Loucy (cell line): ENCODE data around the gene KCNJ6.

Experiments used
- H2AFZ ChIP-seq: fragments of 200-600 bp; sonication (generic); 2 replicates; pipeline ENCODE4 v1.6.0; 2016; ENCODE audit warnings: antibody characterized with exemption, mild to moderate bottlenecking, low read length, moderate library complexity
- H3F3A ChIP-seq: fragments of 200-600 bp; 2 replicates; pipeline ENCODE4 v1.6.0; 2016; ENCODE audit warnings: antibody characterized with exemption, low read depth, mild to moderate bottlenecking
- H3K27me3 ChIP-seq: fragments of 200-600 bp; sonication (generic); 2 replicates; pipeline ENCODE4 v1.6.1; 2014; ENCODE audit warnings: low read length, mild to moderate bottlenecking; ENCODE audit not compliant: insufficient read depth, poor library complexity, severe bottlenecking
- H3K36me3 ChIP-seq: fragments of 200-600 bp; sonication (generic); 2 replicates; pipeline ENCODE4 v1.6.1; 2016; ENCODE audit warnings: low read length; ENCODE audit not compliant: insufficient read depth
- H3K4me1 ChIP-seq: fragments of 200-600 bp; sonication (generic); 2 replicates; pipeline ENCODE4 v1.5.1; 2014; ENCODE audit warnings: low read length, mild to moderate bottlenecking; ENCODE audit not compliant: insufficient read depth, poor library complexity, severe bottlenecking
- H3K4me2 ChIP-seq: fragments of 200-600 bp; sonication (generic); 2 replicates; pipeline ENCODE4 v1.6.0; 2014; ENCODE audit warnings: antibody characterized with exemption, low read length, low read depth, mild to moderate bottlenecking; ENCODE audit not compliant: poor library complexity, severe bottlenecking
- H3K4me3 ChIP-seq: fragments of 200-600 bp; sonication (generic); 2 replicates; pipeline ENCODE4 v1.5.1; 2014; ENCODE audit warnings: low read length, mild to moderate bottlenecking, mixed read lengths; ENCODE audit not compliant: poor library complexity, severe bottlenecking
- H3K79me2 ChIP-seq: fragments of 200-600 bp; sonication (generic); 2 replicates; pipeline ENCODE4 v1.6.1; 2014; ENCODE audit warnings: low read length; ENCODE audit not compliant: insufficient read depth
- H3K9ac ChIP-seq: fragments of 200-600 bp; sonication (generic); 2 replicates; pipeline ENCODE4 v1.6.0; 2014; ENCODE audit warnings: mild to moderate bottlenecking, low read depth, low read length, moderate library complexity; ENCODE audit not compliant: poor library complexity, severe bottlenecking
- H3K9me2 ChIP-seq: fragments of 200-600 bp; sonication (generic); replicated peaks from 2 replicates; pipeline ENCODE4 v1.6.1; 2016; ENCODE audit warnings: low read depth, low read length, mixed read lengths
- H3K9me3 ChIP-seq: fragments of 200-600 bp; sonication (generic); 2 replicates; pipeline ENCODE4 v1.6.1; 2014; ENCODE audit warnings: mild to moderate bottlenecking, antibody characterized with exemption, low read length, low read depth; ENCODE audit not compliant: insufficient read depth
- H4K20me1 ChIP-seq: fragments of 200-600 bp; sonication (generic); 2 replicates; pipeline ENCODE4 v1.6.0; 2014; ENCODE audit warnings: antibody characterized with exemption, low read length, mild to moderate bottlenecking; ENCODE audit not compliant: insufficient read depth, poor library complexity, severe bottlenecking
- CTCF ChIP-seq: fragments of 200-600 bp; sonication (generic); conservative IDR thresholded peaks from 2 replicates; pipeline ENCODE4 v1.5.1; 2014; ENCODE audit warnings: mild to moderate bottlenecking, antibody characterized with exemption, low read length
- EZH2phosphoT487 ChIP-seq: fragments of 200-600 bp; IDR thresholded peaks from 2 replicates; pipeline ENCODE4 v1.6.1; 2018; ENCODE audit warnings: antibody characterized with exemption, mild to moderate bottlenecking, moderate library complexity, borderline replicate concordance

The KCNJ6 gene

GRCh38 chr21:37670883-37671282 is 245.4 kb downstream of the KCNJ6 start:
- H3K27me3 ChIP-seq = no peaks in the 10 kb centered on the region
- no peaks in the 10 kb centered on the region for H3K36me3 ChIP-seq
- H3K9me2 ChIP-seq = no peaks in the 10 kb centered on the region
- H4K20me1 ChIP-seq = no peaks in the 10 kb centered on the region
- no peaks in the 10 kb centered on the region for H3K79me2 ChIP-seq
- H2AFZ ChIP-seq = no peak overlapping the region
- no peak overlapping the region for H3K4me2 ChIP-seq
- H3K9ac ChIP-seq = no peak overlapping the region
- H3F3A ChIP-seq = no peaks in the 10 kb centered on the region
- H3K4me1 ChIP-seq = no peaks in the 10 kb centered on the region
- no peak for TF ChIP-seq CTCF
- TF ChIP-seq EZH2phosphoT487 = no peak
- H3K4me3 ChIP-seq = no peak overlapping the region
- H3K9me3 ChIP-seq = no peaks in the 10 kb centered on the region

- Histone ChIP-seq H3F3A (no peaks in the 10 kb centered on the region), H4K20me1 (no peaks in the 10 kb centered on the region), H3K4me2 (no peak overlapping the region), H3K9ac (no peak overlapping the region), H3K4me3 (no peak overlapping the region), H3K9me2 (no peaks in the 10 kb centered on the region), H3K79me2 (no peaks in the 10 kb centered on the region), H2AFZ (no peak overlapping the region), H3K27me3 (no peaks in the 10 kb centered on the region), H3K4me1 (no peaks in the 10 kb centered on the region), H3K9me3 (no peaks in the 10 kb centered on the region), H3K36me3 (no peaks in the 10 kb centered on the region)
- TF ChIP-seq EZH2phosphoT487 (no peak), CTCF (no peak)
Measured at GRCh38 chr21:37669249-37669648, 247.0 kb downstream of the KCNJ6 start.

- no peak overlapping the region for H3K4me2 ChIP-seq
- H3K36me3 ChIP-seq = no peaks in the 10 kb centered on the region
- H4K20me1 ChIP-seq = no peaks in the 10 kb centered on the region
- no peaks in the 10 kb centered on the region for H3K27me3 ChIP-seq
- no peaks in the 10 kb centered on the region for H3K9me2 ChIP-seq
- H3K9me3 ChIP-seq = no peaks in the 10 kb centered on the region
- no peak overlapping the region for H3K9ac ChIP-seq
- no peaks in the 10 kb centered on the region for H3K79me2 ChIP-seq
- no peaks in the 10 kb centered on the region for H3K4me1 ChIP-seq
- no peaks in the 10 kb centered on the region for H3F3A ChIP-seq
- TF ChIP-seq CTCF = no peak
- no peak for TF ChIP-seq EZH2phosphoT487
- no peak overlapping the region for H2AFZ ChIP-seq
- H3K4me3 ChIP-seq = no peak overlapping the region
Measured at GRCh38 chr21:37668462-37669239, 247.6 kb downstream of the KCNJ6 start.
